ENCODE data around the gene RORC. TPM values are rescaled to one million over a fixed set of nuclear protein-coding genes. Genes with fewer than 3 reads are reported as not detected.

The RORC gene
- total and polyA plus RNA-seq, 9 donors: 2.5 to 8.8 (median 7.8) TPM

- WGBS (ENCODE audit: insufficient coverage): under 1% methylated on average over 107 of the region's 117 CpGs
- H3K36me3 ChIP-seq (ENCODE audit: control insufficient read depth, insufficient read depth, low read length): no peaks in the 10 kb centered on the region
- H3K4me1 ChIP-seq (ENCODE audit: control insufficient read depth, insufficient read depth, low read length): peaks cover 22% of the 10 kb centered on the region
- DNase-seq: no peak
- no peaks in the 10 kb centered on the region for H3K9me3 ChIP-seq (replicated peaks; ENCODE audit: control insufficient read depth, low read depth, low read length)
- H3K4me3 ChIP-seq (ENCODE audit: low read length): no peak overlapping the region
- H3K27ac ChIP-seq (ENCODE audit: low read length): no peak overlapping the region
- peaks cover 54% of the 10 kb centered on the region for H3K27me3 ChIP-seq (ENCODE audit: control insufficient read depth, insufficient read depth, low read length)
Measured at GRCh38 chr1:151838222-151839081, 6.8 kb upstream of the RORC start.

- no peaks in the 10 kb centered on the region for H3K9me3 ChIP-seq (replicated peaks; ENCODE audit: control insufficient read depth, low read depth, low read length)
- H3K4me1 ChIP-seq (ENCODE audit: control insufficient read depth, insufficient read depth, low read length): peaks cover 27% of the 10 kb centered on the region
- peaks cover 52% of the 10 kb centered on the region for H3K27me3 ChIP-seq (ENCODE audit: control insufficient read depth, insufficient read depth, low read length)
- 3% methylated on average over 26 of the region's 26 CpGs for WGBS (ENCODE audit: insufficient coverage)
- DNase-seq: no peak
- H3K27ac ChIP-seq (ENCODE audit: low read length): no peak overlapping the region
- no peaks in the 10 kb centered on the region for H3K36me3 ChIP-seq (ENCODE audit: control insufficient read depth, insufficient read depth, low read length)
- no peak overlapping the region for H3K4me3 ChIP-seq (ENCODE audit: low read length)
Measured at GRCh38 chr1:151837884-151838221, 6.3 kb upstream of the RORC start.

GRCh38 chr1:151837197-151837596, 5.6 kb upstream of the RORC start:
- Histone ChIP-seq H3K27ac (ENCODE audit: low read length) (no peak overlapping the region), H3K9me3 (replicated peaks; ENCODE audit: control insufficient read depth, low read depth, low read length) (no peaks in the 10 kb centered on the region), H3K4me1 (ENCODE audit: control insufficient read depth, insufficient read depth, low read length) (peaks cover 31% of the 10 kb centered on the region), H3K36me3 (ENCODE audit: control insufficient read depth, insufficient read depth, low read length) (no peaks in the 10 kb centered on the region), H3K4me3 (ENCODE audit: low read length) (no peak overlapping the region), H3K27me3 (ENCODE audit: control insufficient read depth, insufficient read depth, low read length) (peaks cover 51% of the 10 kb centered on the region)
- WGBS (ENCODE audit: insufficient coverage): 80% methylated on average over 2 of the region's 3 CpGs
- no peak for DNase-seq

GRCh38 chr1:151835596-151835995, 4.0 kb upstream of the RORC start:
- Histone ChIP-seq H3K27ac (ENCODE audit: low read length) (no peak overlapping the region), H3K36me3 (ENCODE audit: control insufficient read depth, insufficient read depth, low read length) (no peaks in the 10 kb centered on the region), H3K4me3 (ENCODE audit: low read length) (no peak overlapping the region), H3K27me3 (ENCODE audit: control insufficient read depth, insufficient read depth, low read length) (peaks cover 44% of the 10 kb centered on the region), H3K9me3 (replicated peaks; ENCODE audit: control insufficient read depth, low read depth, low read length) (no peaks in the 10 kb centered on the region), H3K4me1 (ENCODE audit: control insufficient read depth, insufficient read depth, low read length) (peaks cover 38% of the 10 kb centered on the region)
- no CpG with 5 or more reads among the region's 7 CpGs for WGBS (ENCODE audit: insufficient coverage)
- DNase-seq: no peak

GRCh38 chr1:151834239-151834638, 2.6 kb upstream of the RORC start:
- peaks cover 36% of the 10 kb centered on the region for H3K4me1 ChIP-seq (ENCODE audit: control insufficient read depth, insufficient read depth, low read length)
- H3K9me3 ChIP-seq (replicated peaks; ENCODE audit: control insufficient read depth, low read depth, low read length): no peaks in the 10 kb centered on the region
- peaks cover 30% of the 10 kb centered on the region for H3K27me3 ChIP-seq (ENCODE audit: control insufficient read depth, insufficient read depth, low read length)
- H3K36me3 ChIP-seq (ENCODE audit: control insufficient read depth, insufficient read depth, low read length): no peaks in the 10 kb centered on the region
- no peak overlapping the region for H3K27ac ChIP-seq (ENCODE audit: low read length)
- no peak overlapping the region for H3K4me3 ChIP-seq (ENCODE audit: low read length)
- no peak for DNase-seq
- WGBS (ENCODE audit: insufficient coverage): no CpG with 5 or more reads among the region's 3 CpGs

GRCh38 chr1:151833172-151833900, 1.7 kb upstream of the RORC start:
- Histone ChIP-seq H3K36me3 (ENCODE audit: control insufficient read depth, insufficient read depth, low read length) (no peaks in the 10 kb centered on the region), H3K4me1 (ENCODE audit: control insufficient read depth, insufficient read depth, low read length) (peaks cover 33% of the 10 kb centered on the region), H3K27me3 (ENCODE audit: control insufficient read depth, insufficient read depth, low read length) (peaks cover 24% of the 10 kb centered on the region), H3K9me3 (replicated peaks; ENCODE audit: control insufficient read depth, low read depth, low read length) (no peaks in the 10 kb centered on the region), H3K4me3 (ENCODE audit: low read length) (no peak overlapping the region), H3K27ac (ENCODE audit: low read length) (no peak overlapping the region)
- 47% methylated on average over 3 of the region's 8 CpGs for WGBS (ENCODE audit: insufficient coverage)
- no peak for DNase-seq

GRCh38 chr1:151832318-151832980, 847 bp upstream of the RORC start:
- WGBS (ENCODE audit: insufficient coverage): 45% methylated on average over 7 of the region's 10 CpGs
- H3K27me3 ChIP-seq (ENCODE audit: control insufficient read depth, insufficient read depth, low read length): peaks cover 20% of the 10 kb centered on the region
- H3K27ac ChIP-seq (ENCODE audit: low read length): no peak overlapping the region
- no peaks in the 10 kb centered on the region for H3K36me3 ChIP-seq (ENCODE audit: control insufficient read depth, insufficient read depth, low read length)
- peak; percentile 69 for DNase-seq
- H3K4me3 ChIP-seq (ENCODE audit: low read length): no peak overlapping the region
- H3K4me1 ChIP-seq (ENCODE audit: control insufficient read depth, insufficient read depth, low read length): peaks cover 32% of the 10 kb centered on the region
- H3K9me3 ChIP-seq (replicated peaks; ENCODE audit: control insufficient read depth, low read depth, low read length): no peaks in the 10 kb centered on the region

- H3K27ac ChIP-seq (ENCODE audit: low read length): peak overlapping the region; percentile 20
- no peaks in the 10 kb centered on the region for H3K36me3 ChIP-seq (ENCODE audit: control insufficient read depth, insufficient read depth, low read length)
- H3K27me3 ChIP-seq (ENCODE audit: control insufficient read depth, insufficient read depth, low read length): peaks cover 9% of the 10 kb centered on the region
- peaks cover 32% of the 10 kb centered on the region for H3K4me1 ChIP-seq (ENCODE audit: control insufficient read depth, insufficient read depth, low read length)
- H3K9me3 ChIP-seq (replicated peaks; ENCODE audit: control insufficient read depth, low read depth, low read length): no peaks in the 10 kb centered on the region
- no peak for DNase-seq
- peak overlapping the region; percentile 19 for H3K4me3 ChIP-seq (ENCODE audit: low read length)
- 71% methylated on average over 4 of the region's 4 CpGs for WGBS (ENCODE audit: insufficient coverage)
Measured at GRCh38 chr1:151831256-151831591, 378 bp downstream of the RORC start.

- Histone ChIP-seq H3K4me3 (ENCODE audit: low read length) (no peak overlapping the region), H3K27ac (ENCODE audit: low read length) (no peak overlapping the region), H3K36me3 (ENCODE audit: control insufficient read depth, insufficient read depth, low read length) (no peaks in the 10 kb centered on the region), H3K9me3 (replicated peaks; ENCODE audit: control insufficient read depth, low read depth, low read length) (no peaks in the 10 kb centered on the region), H3K4me1 (ENCODE audit: control insufficient read depth, insufficient read depth, low read length) (peaks cover 44% of the 10 kb centered on the region), H3K27me3 (ENCODE audit: control insufficient read depth, insufficient read depth, low read length) (peaks cover 3% of the 10 kb centered on the region)
- DNase-seq: no peak
- WGBS (ENCODE audit: insufficient coverage): 14% methylated on average over 1 of the region's 6 CpGs
Measured at GRCh38 chr1:151830055-151830454, 1.5 kb downstream of the RORC start.

GRCh38 chr1:151829352-151830046, 2.1 kb downstream of the RORC start:
- H3K27ac ChIP-seq (ENCODE audit: low read length): no peak overlapping the region
- no peak overlapping the region for H3K4me3 ChIP-seq (ENCODE audit: low read length)

More at GRCh38 chr1:151829352-151830046, 2.1 kb downstream of the RORC start:
- H3K27me3 ChIP-seq (ENCODE audit: control insufficient read depth, insufficient read depth, low read length): peaks cover 2% of the 10 kb centered on the region
- peaks cover 49% of the 10 kb centered on the region for H3K4me1 ChIP-seq (ENCODE audit: control insufficient read depth, insufficient read depth, low read length)
- H3K36me3 ChIP-seq (ENCODE audit: control insufficient read depth, insufficient read depth, low read length): no peaks in the 10 kb centered on the region
- WGBS (ENCODE audit: insufficient coverage): 21% methylated on average over 2 of the region's 4 CpGs
- no peaks in the 10 kb centered on the region for H3K9me3 ChIP-seq (replicated peaks; ENCODE audit: control insufficient read depth, low read depth, low read length)
- no peak for DNase-seq

Data from muscle of leg (tissue), 11 donors.